IPS DF 19.7 (cell line): ENCODE data around the gene RSF1.
A peak's percentile ranks its signal among the peaks of the same experiment; 100 is the strongest.

ENCODE experiments used
- DNase-seq: peaks from one replicate; pipeline ENCODE4 v3.0.0-alpha.2; 2013; ENCODE audit warnings: low read depth, low spot score

Gene RSF1

GRCh38 chr11:77750394-77751156, 69.9 kb downstream of the RSF1 start:
- DNase-seq, result no peak

- no peak for DNase-seq
Observed at GRCh38 chr11:77749232-77749631, 71.3 kb downstream of the RSF1 start.

DNA sequence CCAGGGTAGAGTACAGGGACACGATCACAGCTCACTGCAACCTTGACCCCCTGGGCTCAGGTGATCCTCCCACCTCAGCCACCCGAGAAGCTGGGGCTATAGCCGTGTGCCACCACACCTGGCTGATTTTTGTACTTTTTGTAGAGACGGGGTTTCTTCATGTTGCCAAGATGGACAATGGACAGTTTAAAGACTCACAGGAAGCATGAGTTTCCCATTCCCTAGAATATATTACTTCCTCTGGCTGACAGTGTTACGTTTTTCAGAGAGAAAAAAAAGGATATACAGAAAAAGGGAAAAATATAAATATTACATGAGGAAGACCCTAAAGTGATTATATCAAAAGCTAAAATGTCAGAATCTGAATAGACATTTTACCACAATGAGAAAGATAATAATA, 72.3 kb downstream of the RSF1 start:
- DNase-seq, result no peak

GRCh38 chr11:77747381-77747969, 73.0 kb downstream of the RSF1 start:
- no peak for DNase-seq

DNA sequence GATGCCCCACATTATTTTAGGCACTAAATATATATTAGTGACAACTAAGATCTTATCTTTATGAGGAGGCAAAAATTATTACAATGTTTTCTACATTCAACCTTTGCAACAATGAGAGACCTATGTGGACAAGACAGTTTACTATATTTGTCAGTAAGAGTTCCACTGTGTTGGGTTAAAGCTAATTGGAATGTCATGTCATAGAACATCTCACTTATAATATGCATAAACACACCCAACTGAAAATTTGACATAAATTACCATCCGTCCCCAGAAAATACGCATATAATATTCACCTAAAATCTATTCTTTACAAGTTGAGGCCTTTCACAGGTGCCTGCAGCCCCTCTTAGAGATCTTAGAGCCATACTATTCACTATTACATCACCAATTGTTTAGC, 84.0 kb downstream of the RSF1 start:
- no peak for DNase-seq

- DNase-seq, result no peak
Observed at GRCh38 chr11:77734890-77735289, 85.6 kb downstream of the RSF1 start.

- DNase-seq, result no peak
Observed at GRCh38 chr11:77732143-77732542, 88.4 kb downstream of the RSF1 start.

DNA sequence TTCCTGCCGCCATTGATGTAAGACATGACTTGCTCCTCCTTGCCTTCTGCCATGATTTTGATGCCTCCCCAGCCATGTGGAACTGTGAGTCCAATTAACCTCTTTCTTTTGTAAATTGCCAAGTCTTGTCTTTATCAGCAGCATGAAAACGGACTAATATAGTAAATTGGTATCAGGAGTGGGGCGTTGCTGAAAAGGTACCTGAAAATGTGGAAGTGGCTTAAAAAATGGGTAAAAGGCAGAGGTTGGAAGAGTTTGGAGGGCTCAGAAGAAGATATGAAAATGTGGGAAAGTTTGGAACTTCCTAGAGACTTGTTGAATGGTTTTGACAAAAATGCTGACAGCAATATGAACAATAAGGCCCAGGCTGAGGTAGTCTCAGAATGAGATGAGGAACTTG, 89.7 kb downstream of the RSF1 start:
- no peak for DNase-seq

GRCh38 chr11:77729063-77729462, 91.5 kb downstream of the RSF1 start:
- DNase-seq, result no peak

DNA sequence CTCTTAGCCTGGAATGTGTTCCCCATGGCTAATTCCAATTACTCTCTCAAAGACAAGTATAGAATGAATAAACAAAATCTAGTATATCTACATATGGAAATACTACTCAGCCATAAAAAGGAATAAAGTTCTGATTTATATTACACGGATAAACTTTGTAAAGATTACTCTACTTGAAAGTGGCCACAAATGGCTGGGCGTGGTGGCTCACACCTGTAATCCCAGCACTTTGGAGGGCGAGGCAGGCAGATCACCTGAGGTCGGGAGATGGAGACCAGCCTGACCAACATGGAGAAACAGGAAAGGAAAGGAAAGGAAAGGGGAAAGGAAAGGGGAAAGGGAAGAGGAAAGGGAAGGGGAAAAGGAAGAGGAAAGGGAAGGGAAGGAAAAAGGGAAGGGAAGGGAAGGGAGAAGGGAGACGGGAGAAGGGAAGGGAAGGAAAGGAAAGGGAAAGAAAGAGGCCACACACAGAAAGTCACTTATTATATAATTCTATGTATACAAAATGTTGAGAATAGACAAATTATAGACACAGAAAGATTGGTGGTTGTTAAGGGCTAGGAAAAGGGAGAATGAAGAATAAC, 92.2 kb downstream of the RSF1 start:
- no peak for DNase-seq

- no peak for DNase-seq
Observed at GRCh38 chr11:77726524-77726923, 94.0 kb downstream of the RSF1 start.

- DNase-seq, result no peak
Observed at GRCh38 chr11:77725433-77725832, 95.1 kb downstream of the RSF1 start.

DNA sequence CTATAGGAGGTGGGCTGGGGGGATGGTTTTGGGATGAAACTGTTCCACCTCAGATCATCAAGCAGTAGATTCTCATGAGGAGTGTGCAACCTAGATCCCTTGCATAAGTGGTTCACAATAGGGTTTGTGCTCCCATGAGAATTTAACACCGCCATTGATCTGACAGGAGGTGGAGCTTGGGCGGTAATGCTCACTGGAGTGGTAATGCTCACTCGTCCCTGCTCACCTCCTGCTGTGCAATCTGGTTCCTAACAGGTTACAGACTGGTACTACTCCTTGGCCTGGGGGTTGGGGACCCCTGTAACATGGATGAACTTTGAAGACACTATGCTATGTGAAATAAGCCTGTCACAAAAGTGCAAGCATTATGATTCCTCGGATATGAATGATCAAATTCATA, 95.9 kb downstream of the RSF1 start:
- no peak for DNase-seq

DNA sequence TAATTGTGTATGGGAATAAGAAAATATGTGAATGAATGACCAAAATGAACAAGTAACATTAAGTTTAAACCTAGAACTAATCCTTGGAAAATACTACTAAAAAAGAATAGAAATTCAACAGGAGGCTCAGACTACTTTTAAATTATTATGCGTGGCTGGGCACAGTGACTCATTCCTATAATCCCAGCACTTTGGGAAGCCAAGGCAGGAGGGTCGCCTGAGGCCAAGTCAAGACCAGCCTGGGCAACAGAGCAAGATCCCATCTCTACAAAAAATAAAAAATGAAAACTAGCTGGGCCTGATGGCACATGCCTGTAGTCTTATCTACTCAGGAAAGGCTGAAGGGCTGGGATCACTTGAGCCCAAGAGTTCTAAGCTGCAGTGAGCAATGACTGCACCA, 97.5 kb downstream of the RSF1 start:
- no peak for DNase-seq

- DNase-seq, result no peak
Observed at GRCh38 chr11:77710358-77710757, 110.2 kb downstream of the RSF1 start.

DNA sequence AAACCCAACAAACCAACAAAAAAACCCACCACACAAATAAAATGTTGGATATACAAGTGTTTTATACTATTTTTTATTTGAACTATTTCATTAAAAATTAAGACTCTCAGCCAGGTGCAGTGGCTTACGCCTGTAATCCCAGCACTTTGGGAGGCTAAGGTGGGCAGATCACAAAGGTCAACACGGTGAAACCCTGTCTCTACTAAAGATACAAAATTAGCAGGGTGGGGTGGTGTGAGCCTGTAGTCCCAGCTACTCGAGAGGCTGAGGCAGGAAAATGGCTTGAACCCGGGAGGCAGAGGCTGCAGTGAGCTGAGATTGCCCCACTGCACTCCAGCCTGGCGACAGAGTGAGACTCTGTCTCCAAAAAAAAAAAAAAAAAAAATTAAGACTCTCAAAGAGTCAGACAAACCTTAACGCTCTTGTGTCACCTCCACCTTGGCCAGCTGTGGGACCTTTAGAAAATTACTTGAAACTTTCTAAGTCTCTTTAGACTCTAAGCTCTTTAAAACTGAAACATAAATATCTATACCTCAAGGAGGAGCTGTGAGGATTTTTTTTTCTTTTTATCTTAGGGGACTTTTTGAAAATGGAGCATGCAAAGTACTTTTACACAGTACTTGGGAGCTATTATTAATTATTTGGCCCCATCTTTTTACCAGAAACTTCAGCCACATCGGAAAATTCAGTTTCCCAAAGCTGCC, 114.5 kb downstream of the RSF1 start:
- DNase-seq, result no peak

GRCh38 chr11:77705195-77705875, 115.2 kb downstream of the RSF1 start:
- DNase-seq, result peak; percentile 9

DNA sequence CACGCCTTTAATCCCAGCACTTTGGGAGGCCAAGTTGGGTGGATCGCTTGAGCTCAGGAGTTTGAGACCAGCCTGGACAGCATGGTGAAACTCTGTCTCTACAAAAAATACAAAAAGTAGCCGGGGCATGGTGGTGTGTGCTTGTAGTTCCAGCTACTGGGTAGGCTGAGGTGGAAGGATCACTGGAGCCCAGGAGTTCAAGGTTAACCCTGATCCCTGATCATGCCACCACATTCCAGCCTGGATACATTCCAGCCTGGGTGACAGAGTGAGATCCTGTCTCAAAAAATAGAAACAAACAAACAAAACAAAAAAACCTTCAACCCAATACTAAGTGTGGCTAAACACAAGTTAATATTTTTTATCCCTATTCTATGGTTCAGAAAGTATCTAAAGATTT, 116.5 kb downstream of the RSF1 start:
- DNase-seq, result no peak

GRCh38 chr11:77699425-77699824, 121.1 kb downstream of the RSF1 start:
- DNase-seq, result no peak

GRCh38 chr11:77698896-77699295, 121.6 kb downstream of the RSF1 start:
- no peak for DNase-seq

- DNase-seq, result no peak
Observed at GRCh38 chr11:77697865-77698264, 122.7 kb downstream of the RSF1 start.

GRCh38 chr11:77695417-77695816, 125.1 kb downstream of the RSF1 start:
- DNase-seq, result no peak
